AG09319 (cell line): ENCODE data around the gene CNTNAP2.

Source experiments
- DNase-seq: peaks from one replicate; pipeline ENCODE4 v3.0.0-alpha.2; 2010; ENCODE audit warnings: low read depth; ENCODE audit errors: extremely low read depth
- CTCF ChIP-seq: IDR thresholded peaks from 2 replicates; pipeline ENCODE4 v1.5.1; 2011; ENCODE audit warnings: low read depth, mild to moderate bottlenecking, inconsistent platforms, low read length, moderate library complexity

CNTNAP2 gene

GRCh38 chr7:146768957-146769356, 652.4 kb downstream of the CNTNAP2 start:
- no peak for DNase-seq

DNA sequence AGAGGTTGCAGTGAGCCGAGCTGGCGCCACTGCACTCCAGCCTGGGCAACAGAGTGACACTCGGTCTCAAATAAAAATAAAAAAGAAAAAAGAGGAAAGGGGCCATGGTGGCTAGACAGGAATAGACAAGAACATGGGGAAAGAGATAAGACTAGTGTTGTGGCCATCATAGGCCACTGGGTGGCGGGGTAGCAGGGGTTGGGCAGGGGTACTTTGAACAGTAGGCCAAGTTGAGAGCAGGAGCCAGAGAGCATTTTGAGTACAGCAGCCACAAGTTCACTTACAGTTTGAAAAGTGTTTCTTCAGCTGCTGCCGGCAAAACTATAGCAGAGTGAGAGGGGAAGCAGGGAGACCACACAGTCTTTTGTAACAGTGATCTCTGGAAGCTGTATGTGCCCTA, 656.0 kb downstream of the CNTNAP2 start:
- DNase-seq = no peak
- no peak for TF ChIP-seq CTCF

More at GRCh38 chr7:146768957-146769356, 652.4 kb downstream of the CNTNAP2 start:
- no peak for TF ChIP-seq CTCF

GRCh38 chr7:146773506-146773905, 656.9 kb downstream of the CNTNAP2 start:
- TF ChIP-seq CTCF = no peak
- no peak for DNase-seq

DNA sequence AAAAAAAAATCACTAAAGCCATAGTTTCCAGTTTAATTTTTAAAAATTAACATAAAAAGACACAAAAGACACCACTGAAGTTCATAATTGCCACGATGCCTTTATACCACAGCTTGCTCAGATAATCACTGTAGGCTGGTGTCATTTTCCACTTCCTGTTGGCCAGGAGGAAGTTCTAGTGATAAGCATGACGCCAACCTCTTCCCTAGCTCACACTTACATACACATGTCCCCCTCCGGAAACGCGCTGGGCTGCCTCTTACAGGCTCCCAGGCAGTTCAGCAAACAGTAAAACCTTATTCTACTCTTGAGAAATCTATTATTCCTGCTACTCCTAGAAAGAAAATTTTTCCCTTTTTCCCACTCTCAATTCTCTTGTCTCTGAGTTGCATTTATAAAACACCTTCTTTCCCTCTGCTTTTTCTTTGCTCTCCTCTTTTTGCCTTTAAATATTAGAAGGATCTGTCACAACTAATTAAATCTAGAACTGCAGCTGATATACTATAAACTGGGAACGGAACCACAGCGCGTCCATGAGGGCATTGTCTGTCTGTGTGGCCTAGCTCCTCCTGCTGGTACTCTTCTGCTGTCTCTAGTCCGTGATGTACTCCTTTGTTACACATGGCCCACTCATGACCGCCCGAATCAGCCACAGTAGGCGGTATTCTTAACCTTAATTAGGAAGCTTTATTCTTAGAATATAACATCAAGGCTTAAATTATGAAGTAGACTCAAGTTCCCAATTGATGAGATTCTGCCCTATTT, 664.9 kb downstream of the CNTNAP2 start:
- TF ChIP-seq CTCF = no peak

DNA sequence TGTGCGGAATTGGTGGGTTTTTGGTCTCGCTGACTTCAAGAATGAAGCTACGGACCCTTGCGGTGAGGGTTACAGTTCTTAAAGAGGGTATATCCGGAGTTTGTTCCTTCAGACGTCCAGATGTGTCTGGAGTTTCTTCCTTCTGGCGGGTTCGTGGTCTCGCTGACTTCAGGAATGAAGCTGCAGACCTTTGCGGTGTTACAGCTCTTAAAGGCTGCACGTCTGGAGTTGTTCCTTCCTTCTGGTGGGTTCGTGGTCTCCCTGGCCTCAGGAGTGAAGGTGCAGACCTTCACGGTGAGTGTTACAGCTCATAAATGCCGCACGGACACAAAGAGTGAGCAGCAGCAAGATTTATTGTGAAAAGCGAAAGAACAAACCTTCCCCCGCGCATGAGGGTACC, 670.7 kb downstream of the CNTNAP2 start:
- no peak for TF ChIP-seq CTCF
- DNase-seq = no peak

More for the DNA sequence above, 664.9 kb downstream of the CNTNAP2 start:
- no peak for DNase-seq

DNA sequence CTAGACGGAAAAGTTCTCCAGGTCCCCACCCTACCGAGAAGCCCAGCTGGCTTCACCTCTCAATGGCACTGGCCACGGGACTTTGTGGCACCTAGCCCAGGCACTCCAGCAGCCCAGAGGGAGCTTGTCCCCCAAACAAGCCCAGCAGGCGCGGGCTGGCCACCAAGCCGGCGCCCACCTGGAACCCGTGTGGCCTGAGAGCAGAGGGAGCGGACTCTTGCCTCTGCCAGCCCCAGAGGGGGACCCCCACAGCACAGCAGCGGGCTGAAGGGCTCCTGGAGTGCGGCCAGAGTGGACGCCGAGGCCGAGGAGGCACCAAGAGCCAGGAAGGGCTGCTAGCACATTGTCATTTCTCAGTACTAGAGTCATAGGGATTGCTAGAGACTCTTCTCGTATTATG, 671.4 kb downstream of the CNTNAP2 start:
- no peak for DNase-seq
- no peak for TF ChIP-seq CTCF

DNA sequence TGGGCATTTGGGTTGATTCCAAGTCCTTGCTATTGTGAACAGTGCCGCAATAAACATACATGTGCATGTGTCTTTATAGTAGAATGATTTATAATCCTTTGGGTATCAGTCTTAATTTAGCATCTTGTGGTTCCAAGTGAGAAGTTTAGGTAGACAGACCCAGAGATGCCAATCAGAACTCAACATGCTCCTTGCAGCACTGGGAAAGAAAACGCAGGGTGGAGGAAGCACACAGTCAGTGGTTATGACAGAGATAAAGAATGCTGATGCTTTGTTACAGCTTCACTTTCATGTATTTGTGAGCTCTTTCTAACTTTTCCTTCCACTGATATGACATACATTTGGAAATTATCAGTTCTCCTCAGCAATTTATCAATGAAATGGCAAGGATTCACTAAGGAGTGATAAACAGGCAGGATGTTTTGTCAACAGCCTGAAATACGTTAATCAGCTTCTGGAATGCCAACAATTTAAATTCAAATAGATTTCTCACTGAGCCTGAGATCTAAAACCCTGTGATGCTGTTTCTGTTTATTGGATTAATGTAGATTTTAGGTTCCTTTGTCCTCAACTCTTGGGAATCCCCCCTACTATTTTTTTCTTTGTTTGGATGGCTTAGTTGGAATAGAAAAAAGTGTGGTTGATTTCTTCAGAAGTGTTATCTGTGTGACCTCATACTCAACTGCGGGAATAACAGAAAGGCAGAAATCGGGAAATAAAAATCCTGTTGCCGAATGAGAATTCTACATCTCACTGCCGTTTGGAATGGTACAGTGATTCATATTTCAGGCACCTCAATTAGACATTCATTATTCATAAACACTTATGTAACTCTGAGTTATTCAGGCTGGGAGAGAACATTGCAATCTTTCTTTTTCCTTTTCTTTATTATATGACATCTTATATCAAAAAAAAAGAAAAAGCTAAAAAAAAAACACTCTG, 675.0 kb downstream of the CNTNAP2 start:
- no peak for DNase-seq

More for the DNA sequence above, 675.0 kb downstream of the CNTNAP2 start:
- TF ChIP-seq CTCF = no peak
